Measurements from ENCODE around the gene ACP7.
"Not testable (repeated sequence)": the region's sequence is repeated elsewhere in the genome, so short reads cannot be mapped to it uniquely, and the experiment has no call there.

Gene ACP7

GRCh38 chr19:39139971-39140453, 55.8 kb downstream of the ACP7 start:
- no peak overlapping the region for H3K4me3 ChIP-seq (ENCODE audit: low read depth, low read length)
- no peak for TF ChIP-seq CTCF (IDR thresholded peaks at IDR 0.05; ENCODE audit: low read depth, low read length)

- no peak for TF ChIP-seq CTCF (IDR thresholded peaks at IDR 0.05; ENCODE audit: low read depth, low read length)
- no peak overlapping the region for H3K4me3 ChIP-seq (ENCODE audit: low read depth, low read length)
Observed at GRCh38 chr19:39140594-39140993, 56.4 kb downstream of the ACP7 start.

GRCh38 chr19:39141929-39142328, 57.8 kb downstream of the ACP7 start:
- H3K4me3 ChIP-seq (ENCODE audit: low read depth, low read length), result no peak overlapping the region
- no peak for TF ChIP-seq CTCF (IDR thresholded peaks at IDR 0.05; ENCODE audit: low read depth, low read length)

- no peak for TF ChIP-seq CTCF (IDR thresholded peaks at IDR 0.05; ENCODE audit: low read depth, low read length)
- H3K4me3 ChIP-seq (ENCODE audit: low read depth, low read length), result no peak overlapping the region
Observed at GRCh38 chr19:39142630-39143029, 58.5 kb downstream of the ACP7 start.

GRCh38 chr19:39143757-39144289, 59.7 kb downstream of the ACP7 start:
- H3K4me3 ChIP-seq (ENCODE audit: low read depth, low read length), result not testable (repeated sequence)

- no peak overlapping the region for H3K4me3 ChIP-seq (ENCODE audit: low read depth, low read length)
- TF ChIP-seq CTCF (IDR thresholded peaks at IDR 0.05; ENCODE audit: low read depth, low read length), result no peak
Observed at GRCh38 chr19:39144290-39145071, 60.3 kb downstream of the ACP7 start.

- TF ChIP-seq CTCF (IDR thresholded peaks at IDR 0.05; ENCODE audit: low read depth, low read length), result no peak
Observed at GRCh38 chr19:39145180-39145953, 61.2 kb downstream of the ACP7 start.

More at GRCh38 chr19:39145180-39145953, 61.2 kb downstream of the ACP7 start:
- no peak overlapping the region for H3K4me3 ChIP-seq (ENCODE audit: low read depth, low read length)

All from WI38 (cell line).